Hepatocyte (in vitro differentiated cells): ENCODE measurements around the gene EML4. TPM values are rescaled to one million over a fixed set of nuclear protein-coding genes. Genes with fewer than 3 reads are reported as not detected.

ENCODE experiments used
- DNase-seq: peaks from one replicate; pipeline ENCODE4 v3.0.0-alpha.2; 2016; ENCODE audit warnings: low spot score
- H2AFZ ChIP-seq: fragments of 200-600 bp; sonication (generic); 2 replicates; pipeline ENCODE4 v1.6.0; 2016; ENCODE audit warnings: antibody characterized with exemption, mild to moderate bottlenecking
- H3K27ac ChIP-seq: fragments of 200-600 bp; sonication (generic); 2 replicates; pipeline ENCODE4 v1.5.1; 2016; ENCODE audit warnings: mild to moderate bottlenecking
- H3K27me3 ChIP-seq: fragments of 200-600 bp; sonication (generic); 2 replicates; pipeline ENCODE4 v1.6.1; 2016
- H3K36me3 ChIP-seq: fragments of 200-600 bp; sonication (generic); replicated peaks from 2 replicates; pipeline ENCODE4 v1.5.1; 2016; ENCODE audit warnings: low read depth; ENCODE audit not compliant: insufficient read depth
- H3K4me1 ChIP-seq: fragments of 200-600 bp; sonication (generic); 2 replicates; pipeline ENCODE4 v1.5.1; 2016; ENCODE audit warnings: mild to moderate bottlenecking, moderate library complexity; ENCODE audit not compliant: insufficient read depth
- H3K4me2 ChIP-seq: fragments of 200-600 bp; sonication (generic); 2 replicates; pipeline ENCODE4 v1.6.0; 2016
- H3K4me3 ChIP-seq: fragments of 200-600 bp; sonication (generic); 2 replicates; pipeline ENCODE4 v1.5.1; 2016; ENCODE audit warnings: mild to moderate bottlenecking
- H3K79me2 ChIP-seq: fragments of 200-600 bp; sonication (generic); 2 replicates; pipeline ENCODE4 v1.6.0; 2017; ENCODE audit warnings: mild to moderate bottlenecking
- H3K9me2 ChIP-seq: fragments of 200-600 bp; sonication (generic); replicated peaks from 2 replicates; pipeline ENCODE4 v1.6.0; 2017; ENCODE audit warnings: mild to moderate bottlenecking; ENCODE audit not compliant: insufficient read depth
- H3K9me3 ChIP-seq: fragments of 200-600 bp; sonication (generic); 2 replicates; pipeline ENCODE4 v1.5.1; 2016; ENCODE audit warnings: low read depth, mild to moderate bottlenecking
- H4K20me1 ChIP-seq: fragments of 200-600 bp; sonication (generic); 2 replicates; pipeline ENCODE4 v1.6.0; 2016; ENCODE audit warnings: mild to moderate bottlenecking; ENCODE audit not compliant: insufficient read depth, poor library complexity, severe bottlenecking
- CTCF ChIP-seq: fragments of 200-600 bp; sonication (generic); IDR thresholded peaks from 2 replicates; pipeline ENCODE4 v1.5.1; 2016; ENCODE audit warnings: antibody characterized with exemption, mild to moderate bottlenecking; ENCODE audit not compliant: poor library complexity
- EZH2 ChIP-seq: fragments of 200-600 bp; sonication (generic); IDR thresholded peaks from 2 replicates; pipeline ENCODE4 v1.6.1; 2016; ENCODE audit warnings: antibody characterized with exemption, mild to moderate bottlenecking, borderline replicate concordance
- EZH2phosphoT487 ChIP-seq: fragments of 200-600 bp; sonication (generic); IDR thresholded peaks from one replicate; pipeline ENCODE4 v1.6.1; 2018; ENCODE audit warnings: antibody characterized with exemption, mild to moderate bottlenecking, low read depth, moderate library complexity; ENCODE audit not compliant: unreplicated experiment, severe bottlenecking
- WGBS: methylation state at CpG from one replicate; pipeline ENCODE4 v1.1.6; 2016; ENCODE audit warnings: low lambda C conversion rate; ENCODE audit errors: missing lambda C conversion rate; 5-methylcytosine and 5-hydroxymethylcytosine counted together
- polyA plus RNA-seq: library from polyadenylated mRNA; unstranded; fragments of >200 nt; fragmentation: Nextera tagmentation; extraction: Ambion mirVana; gene quantifications from 2 replicates; pipeline ENCODE4 v1.2.1, GENCODE V29; 2016
- total RNA-seq: library from RNA; depleted of rRNA; stranded (reverse); fragments of >200 nt; gene quantifications from 2 replicates; pipeline ENCODE4 v1.2.3, GENCODE V29; 2014

The EML4 gene
- total and polyA plus RNA-seq, 2 experiments from 2014 or later = 49.9 to 86.8 TPM

GRCh38 chr2:42186366-42186765 is 17.2 kb downstream of the EML4 start:
- TF ChIP-seq EZH2phosphoT487 = no peak
- TF ChIP-seq EZH2 = no peak
- no peak for TF ChIP-seq CTCF
- Histone ChIP-seq H3K27ac (peak overlapping the region; percentile 50), H3K4me1 (peaks cover 35% of the 10 kb centered on the region), H3K27me3 (no peaks in the 10 kb centered on the region), H3K9me2 (no peaks in the 10 kb centered on the region), H3K9me3 (no peaks in the 10 kb centered on the region), H2AFZ (no peak overlapping the region), H3K4me2 (peak overlapping the region; percentile 59), H3K79me2 (peaks cover 95% of the 10 kb centered on the region), H3K4me3 (no peak overlapping the region), H4K20me1 (no peaks in the 10 kb centered on the region), H3K36me3 (no peaks in the 10 kb centered on the region)
- WGBS = 60% methylated on average over 1 of the region's 1 CpG
- no peak for DNase-seq

GRCh38 chr2:42186945-42187632 is 17.9 kb downstream of the EML4 start:
- Histone ChIP-seq H3K36me3 (no peaks in the 10 kb centered on the region), H2AFZ (no peak overlapping the region), H4K20me1 (no peaks in the 10 kb centered on the region), H3K79me2 (peaks cover 92% of the 10 kb centered on the region), H3K4me2 (no peak overlapping the region), H3K9me2 (no peaks in the 10 kb centered on the region), H3K27ac (peak overlapping the region; percentile 50), H3K27me3 (no peaks in the 10 kb centered on the region), H3K4me3 (no peak overlapping the region), H3K9me3 (no peaks in the 10 kb centered on the region), H3K4me1 (peaks cover 35% of the 10 kb centered on the region)
- TF ChIP-seq EZH2phosphoT487 = no peak
- no peak for TF ChIP-seq EZH2
- no peak for TF ChIP-seq CTCF
- DNase-seq = no peak
- WGBS = 90% methylated on average over 6 of the region's 8 CpGs

GRCh38 chr2:42187886-42188285 is 18.7 kb downstream of the EML4 start:
- Histone ChIP-seq H3K4me3 (no peak overlapping the region), H3K27ac (no peak overlapping the region), H3K4me2 (no peak overlapping the region), H3K9me2 (no peaks in the 10 kb centered on the region), H2AFZ (no peak overlapping the region), H3K36me3 (no peaks in the 10 kb centered on the region), H3K4me1 (peaks cover 40% of the 10 kb centered on the region), H3K9me3 (no peaks in the 10 kb centered on the region), H4K20me1 (no peaks in the 10 kb centered on the region), H3K27me3 (no peaks in the 10 kb centered on the region), H3K79me2 (peaks cover 92% of the 10 kb centered on the region)
- DNase-seq = no peak
- no peak for TF ChIP-seq EZH2
- no peak for TF ChIP-seq EZH2phosphoT487
- TF ChIP-seq CTCF = no peak
- 81% methylated on average over 3 of the region's 3 CpGs for WGBS

- TF ChIP-seq EZH2phosphoT487 (no peak), EZH2 (no peak), CTCF (no peak)
- Histone ChIP-seq H3K9me3 (no peaks in the 10 kb centered on the region), H3K36me3 (no peaks in the 10 kb centered on the region), H3K9me2 (no peaks in the 10 kb centered on the region), H3K79me2 (peaks cover 92% of the 10 kb centered on the region), H3K27ac (no peak overlapping the region), H3K4me3 (no peak overlapping the region), H2AFZ (no peak overlapping the region), H3K4me1 (peaks cover 53% of the 10 kb centered on the region), H4K20me1 (no peaks in the 10 kb centered on the region), H3K27me3 (no peaks in the 10 kb centered on the region), H3K4me2 (no peak overlapping the region)
- DNase-seq = no peak
- 89% methylated on average over 2 of the region's 2 CpGs for WGBS
Measured at GRCh38 chr2:42189235-42189566, 20.0 kb downstream of the EML4 start.
